H1 (cell line): ENCODE data around the gene LHCGR. TPM values are rescaled to one million over a fixed set of nuclear protein-coding genes. Genes with fewer than 3 reads are reported as not detected.

ENCODE experiments used
- CHD2 ChIP-seq: IDR thresholded peaks from 2 replicates; pipeline ENCODE4 v1.6.1; 2012; ENCODE audit warnings: low read length, improper control_type of control experiment
- CHD7 ChIP-seq: fragments of 300-600 bp; sonication (generic); IDR thresholded peaks from 2 replicates; pipeline ENCODE4 v1.7.1; 2012; ENCODE audit warnings: low read length, moderate library complexity, mild to moderate bottlenecking, inconsistent platforms; ENCODE audit not compliant: insufficient replicate concordance
- JUND ChIP-seq: IDR thresholded peaks from 2 replicates; pipeline ENCODE4 v1.6.1; 2011; ENCODE audit warnings: mild to moderate bottlenecking, improper control_type of control experiment, low read length
- NRF1 ChIP-seq: IDR thresholded peaks from 2 replicates; pipeline ENCODE4 v1.6.1; 2011; ENCODE audit warnings: mild to moderate bottlenecking, low read depth, low read length, improper control_type of control experiment
- POLR2AphosphoS5 ChIP-seq: IDR thresholded peaks from 2 replicates; pipeline ENCODE4 v1.6.1; 2011; ENCODE audit warnings: low read depth, low read length
- TAF1 ChIP-seq: IDR thresholded peaks from 2 replicates; pipeline ENCODE4 v1.6.1; 2011; ENCODE audit warnings: mild to moderate bottlenecking, low read depth, low read length
- polyA plus RNA-seq, 7 experiments: library from polyadenylated mRNA; depleted of rRNA in 3 of 7; stranded (reverse) in 5 of 7; unstranded in 2 of 7; fragments of >200 nt in 5 of 7; fragments of 200-250 nt in 2 of 7; gene quantifications; 1 replicate in 5 of 7; 2 replicates in 1 of 7; 4 replicates in 1 of 7; pipeline versions ENCODE4 v1.2.1 to v1.2.3, GENCODE V29; 2011 to 2013; ENCODE audit warnings: missing spikeins in 2 of 7, mixed read lengths in 2 of 7
- total RNA-seq: library from RNA; stranded (reverse); fragmentation: NEBNext Ultra II Directional; extraction: Animal tissue kit (Norgen Biotek cat#: 25700); gene quantifications from 2 replicates; pipeline ENCODE4 v1.2.1, GENCODE V29; 2021

Gene LHCGR
- total and polyA plus RNA-seq, 2 of the 8 experiments (the other 6 are each of a cell fraction or from before 2014, with no cell fraction given) = 0.30 to 0.73 TPM

DNA sequence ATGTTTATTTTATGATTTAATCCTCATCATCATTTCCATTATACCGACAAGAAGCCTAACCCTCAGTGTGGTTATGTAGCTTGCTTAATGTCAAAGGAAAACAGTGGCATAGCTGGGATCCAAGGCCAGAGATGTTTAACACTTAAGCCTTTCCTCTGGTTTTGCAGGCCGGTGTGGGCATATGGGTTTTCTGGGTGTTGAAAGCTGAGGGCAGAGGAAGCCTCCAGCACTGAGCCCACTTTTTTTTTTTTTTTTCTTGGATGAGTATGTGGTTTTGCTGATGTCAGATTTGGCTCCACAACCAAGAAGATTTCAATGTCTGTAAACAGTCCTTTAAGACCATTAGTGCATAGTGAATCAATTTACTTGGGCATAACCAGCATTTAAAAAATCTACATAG lies 41.3 kb downstream of the LHCGR start (continued):
- TF ChIP-seq CHD7 (no peak), CHD2 (no peak), POLR2AphosphoS5 (no peak), TAF1 (no peak), NRF1 (no peak), JUND (no peak)
